OCI-M2 (cell line): ENCODE results near the gene IVD.

ENCODE experiments used
- DNase-seq: peaks from one replicate; lab custom pipeline; 2025; ENCODE audit not compliant: unreplicated experiment; lab: John Stamatoyannopoulos, UW

Gene IVD

GRCh38 chr15:40456299-40456712, 50.7 kb downstream of the IVD start:
- no peak for DNase-seq

DNA sequence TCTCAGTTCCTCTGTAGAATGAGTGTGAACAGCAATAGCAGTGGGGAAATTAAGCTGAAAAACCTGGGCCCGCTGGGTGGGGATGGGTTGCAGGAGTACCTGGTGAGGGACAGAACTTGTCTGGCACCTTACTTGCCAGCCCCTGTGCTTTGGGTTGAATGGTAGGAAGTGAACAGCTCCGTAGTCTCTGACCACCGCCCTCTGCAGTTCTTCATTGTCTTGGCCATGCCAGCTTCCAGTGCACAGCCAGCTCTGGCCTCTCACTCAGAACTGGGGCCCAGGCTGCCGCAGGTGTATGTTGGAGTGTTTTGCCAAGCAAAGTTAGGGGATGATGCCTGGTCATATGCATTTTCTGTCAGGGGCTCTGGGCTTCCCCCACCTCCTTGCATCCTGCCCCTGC, 51.1 kb downstream of the IVD start:
- DNase-seq = no peak

DNA sequence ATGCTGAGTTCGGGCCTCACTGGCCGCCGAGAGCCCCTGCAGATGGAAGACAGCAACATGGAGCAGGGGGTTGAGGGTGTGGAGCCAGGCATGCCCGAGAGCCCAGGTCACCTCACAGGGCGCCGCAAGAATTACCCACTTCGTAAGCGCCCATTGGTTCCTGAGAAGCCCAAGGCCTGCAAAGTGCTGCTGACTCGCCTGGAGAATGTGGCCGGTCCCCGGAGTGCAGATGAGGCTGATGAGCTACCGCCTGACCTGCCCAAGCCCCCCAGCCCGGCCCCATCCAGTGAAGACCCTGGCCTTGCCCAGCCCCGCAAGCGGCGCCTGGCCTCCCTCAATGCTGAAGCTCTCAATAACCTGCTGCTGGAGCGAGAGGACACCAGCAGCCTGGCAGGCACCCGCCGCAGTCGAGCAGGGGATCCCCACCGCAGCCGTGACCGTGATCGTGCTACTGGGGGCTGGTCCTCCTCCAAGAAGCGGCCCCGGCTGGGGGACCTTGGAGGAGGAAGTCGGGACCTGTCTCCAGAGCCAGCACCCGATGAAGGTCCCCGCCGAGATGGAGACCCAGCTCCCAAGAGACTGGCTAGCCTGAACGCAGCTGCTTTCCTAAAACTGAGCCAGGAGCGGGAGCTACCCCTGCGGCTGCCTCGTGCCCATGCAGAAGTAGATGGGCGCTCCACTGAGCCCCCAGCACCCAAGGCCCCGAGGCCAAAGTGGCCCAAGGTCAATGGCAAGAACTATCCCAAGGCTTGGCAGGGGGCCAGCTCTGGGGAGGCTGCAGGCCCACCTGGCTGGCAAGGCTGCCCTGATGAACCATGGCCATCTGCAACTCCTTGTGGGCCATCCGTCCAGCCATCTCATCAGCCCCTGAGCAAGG, 53.1 kb downstream of the IVD start:
- DNase-seq = no peak

GRCh38 chr15:40459391-40460015, 53.9 kb downstream of the IVD start:
- DNase-seq = no peak

GRCh38 chr15:40460404-40460803, 54.8 kb downstream of the IVD start:
- DNase-seq = no peak

DNA sequence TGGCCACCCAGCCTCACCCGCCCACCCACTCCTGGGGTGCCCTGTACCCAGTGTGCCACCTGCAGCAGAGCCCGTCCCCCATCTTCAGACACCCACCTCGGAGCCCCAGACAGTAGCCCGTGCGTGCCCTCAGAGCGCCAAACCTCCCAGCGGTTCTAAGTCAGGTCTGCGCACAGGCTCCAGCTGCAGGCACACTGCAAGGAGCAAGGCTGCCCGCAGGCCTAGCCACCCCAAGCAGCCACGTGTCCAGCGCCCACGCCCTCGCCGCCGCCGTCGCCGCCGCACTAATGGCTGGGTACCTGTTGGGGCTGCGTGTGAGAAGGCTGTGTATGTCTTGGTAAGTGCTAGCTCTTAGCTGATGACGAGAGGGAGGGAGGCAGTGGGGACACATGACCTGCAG, 56.4 kb downstream of the IVD start:
- DNase-seq = no peak

GRCh38 chr15:40463279-40463678, 57.7 kb downstream of the IVD start:
- no peak for DNase-seq

DNA sequence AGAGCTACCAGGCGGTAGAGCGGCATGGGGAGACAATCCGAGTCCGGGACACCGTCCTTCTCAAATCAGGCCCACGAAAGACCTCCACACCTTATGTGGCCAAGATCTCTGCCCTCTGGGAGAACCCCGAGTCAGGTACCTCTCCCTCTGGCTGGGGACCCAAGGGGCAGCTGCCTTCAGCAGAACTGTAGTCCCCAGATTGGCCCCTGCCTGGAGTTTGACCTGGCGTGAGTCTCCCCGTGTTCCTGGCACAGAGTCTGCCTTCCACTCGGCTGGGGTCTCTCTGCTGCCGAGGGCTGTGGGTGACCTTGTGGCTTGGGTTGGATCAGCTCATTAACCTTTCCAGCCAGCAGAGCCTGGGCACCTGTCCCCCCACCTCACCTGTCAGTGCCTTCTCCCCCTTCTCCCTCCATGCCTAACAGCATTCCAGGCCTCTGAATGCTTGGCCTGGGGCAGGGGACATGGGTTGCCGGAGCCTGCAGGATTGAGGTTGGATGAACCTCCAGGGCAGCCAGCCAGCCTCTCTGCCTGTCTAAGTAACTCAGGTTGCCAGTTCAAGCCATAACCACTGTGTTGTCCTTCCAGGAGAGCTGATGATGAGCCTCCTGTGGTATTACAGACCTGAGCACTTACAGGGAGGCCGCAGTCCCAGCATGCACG, 58.4 kb downstream of the IVD start:
- no peak for DNase-seq

GRCh38 chr15:40464595-40465185, 59.1 kb downstream of the IVD start:
- DNase-seq = no peak

DNA sequence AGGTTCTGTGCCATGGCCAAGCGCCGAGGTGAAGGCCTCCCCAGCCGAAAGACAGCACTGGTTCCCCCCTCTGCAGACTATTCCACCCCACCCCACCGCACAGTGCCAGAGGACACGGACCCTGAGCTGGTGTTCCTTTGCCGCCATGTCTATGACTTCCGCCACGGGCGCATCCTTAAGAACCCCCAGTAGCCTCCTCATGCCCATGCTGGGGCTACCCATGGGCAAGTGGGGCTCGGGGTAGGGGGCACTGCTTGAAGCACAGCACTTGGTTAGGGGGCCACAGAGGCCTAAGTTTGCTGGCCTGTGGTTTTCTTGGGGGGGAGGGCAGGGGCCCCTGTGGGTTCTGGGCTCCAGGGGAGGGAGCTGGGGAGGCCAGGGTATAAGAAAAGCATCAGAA, 60.3 kb downstream of the IVD start:
- DNase-seq = no peak

DNA sequence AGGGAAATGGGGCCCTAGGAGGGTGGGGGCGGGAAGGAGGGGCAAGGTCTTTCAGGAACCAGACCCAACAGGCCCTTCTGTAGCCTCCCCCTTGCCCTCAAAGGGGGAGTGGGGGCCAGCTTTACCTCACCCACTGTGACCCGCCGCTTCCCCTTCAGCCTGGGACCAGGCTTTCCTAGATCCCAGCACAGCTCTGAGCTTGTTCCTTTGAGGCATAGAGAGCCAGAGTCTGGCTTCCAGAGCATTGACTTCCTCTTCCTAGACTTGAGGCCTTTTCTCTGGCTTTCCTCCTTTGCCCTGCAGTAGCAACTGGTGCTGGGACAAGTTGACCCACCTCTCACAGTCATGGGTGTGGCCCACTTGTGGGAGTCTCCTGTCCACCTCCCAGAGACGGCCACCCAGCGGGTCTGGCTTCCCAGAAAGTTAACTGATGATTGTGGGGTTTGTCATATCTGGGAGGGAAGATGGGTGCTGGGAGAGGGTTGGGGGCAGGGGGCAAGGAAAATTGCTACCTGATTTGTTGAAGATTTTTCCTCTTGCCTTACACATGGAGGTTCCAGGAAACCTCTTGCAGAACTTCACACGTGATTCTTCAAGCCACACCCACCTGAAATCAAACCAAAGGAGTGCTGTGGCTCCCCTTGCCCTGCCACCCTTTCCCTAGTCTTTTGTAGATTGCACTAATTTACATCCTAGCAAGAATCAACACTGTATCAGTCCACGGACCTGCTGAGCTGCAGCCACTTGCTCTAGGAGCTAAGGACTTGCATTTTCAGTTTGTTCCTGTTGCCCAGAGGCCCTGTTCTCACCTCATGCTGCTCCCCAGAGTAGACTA, 61.0 kb downstream of the IVD start:
- DNase-seq = no peak

DNA sequence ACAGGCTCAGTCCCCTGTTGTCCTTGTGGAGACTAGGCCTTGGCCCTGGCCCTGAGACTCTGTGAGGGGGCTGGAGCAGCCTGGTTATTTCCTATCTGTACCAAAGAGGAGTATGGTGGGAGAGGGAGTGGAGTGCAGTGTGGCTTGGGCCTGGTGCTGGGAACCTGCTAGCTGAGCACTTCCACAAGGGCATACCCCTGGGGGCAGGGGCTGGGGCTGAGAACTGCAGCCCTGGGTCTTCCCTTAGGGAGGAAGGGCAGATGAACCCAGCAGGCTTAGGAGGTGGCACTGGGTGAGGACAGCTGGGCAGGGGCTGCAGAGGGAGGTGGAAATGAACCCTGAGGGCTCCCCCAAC, 61.6 kb downstream of the IVD start:
- DNase-seq = no peak

DNA sequence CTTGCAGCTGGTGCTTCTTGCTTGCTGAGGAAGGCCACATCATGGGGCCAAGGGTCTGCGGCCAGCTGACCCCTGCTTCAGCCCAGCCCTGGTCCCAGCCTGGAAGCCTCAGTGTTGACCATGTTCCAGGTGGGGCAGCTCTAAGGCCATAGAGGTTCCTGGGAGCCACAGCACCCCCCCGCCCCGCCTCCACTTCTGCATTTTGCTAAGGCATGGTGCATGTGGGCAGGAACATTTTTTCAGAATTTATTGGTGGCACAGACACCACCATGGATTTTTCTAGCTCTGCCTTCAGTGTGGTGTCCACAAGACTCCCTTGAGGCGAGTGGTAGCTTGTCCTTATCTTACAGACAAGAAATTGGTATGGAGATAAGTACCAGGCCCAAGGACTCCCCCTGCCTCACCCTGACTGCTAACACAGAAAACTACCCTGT, 63.3 kb downstream of the IVD start:
- no peak for DNase-seq

DNA sequence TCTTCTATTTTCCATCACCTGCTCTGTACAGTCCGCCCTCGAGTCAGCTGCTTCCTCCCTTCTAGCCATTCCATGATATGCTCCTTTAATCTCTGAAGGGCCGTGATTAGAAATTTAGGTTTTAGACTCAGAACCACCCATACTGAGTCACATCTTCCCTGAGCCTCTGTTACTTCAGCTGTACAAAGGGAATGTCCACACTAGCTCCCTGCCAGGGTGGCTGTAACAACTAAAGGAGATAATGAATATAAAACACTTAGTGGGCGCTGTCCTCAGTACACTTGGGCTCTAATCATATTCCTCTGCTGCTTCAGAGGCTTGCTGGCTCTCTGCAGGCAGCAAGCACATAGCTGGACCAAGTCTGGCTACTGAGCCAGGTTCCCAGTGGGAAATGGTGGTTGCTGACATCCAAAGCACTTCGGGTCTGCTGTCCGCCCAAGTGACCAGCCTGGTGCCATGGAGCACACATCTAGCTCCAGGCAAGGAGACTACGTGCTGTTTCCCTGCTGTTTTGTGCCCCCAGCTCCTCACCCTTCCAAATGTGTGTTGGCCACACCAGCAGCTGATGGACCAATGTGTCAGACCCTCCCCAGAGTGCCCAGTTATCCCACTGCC, 64.3 kb downstream of the IVD start:
- no peak for DNase-seq

DNA sequence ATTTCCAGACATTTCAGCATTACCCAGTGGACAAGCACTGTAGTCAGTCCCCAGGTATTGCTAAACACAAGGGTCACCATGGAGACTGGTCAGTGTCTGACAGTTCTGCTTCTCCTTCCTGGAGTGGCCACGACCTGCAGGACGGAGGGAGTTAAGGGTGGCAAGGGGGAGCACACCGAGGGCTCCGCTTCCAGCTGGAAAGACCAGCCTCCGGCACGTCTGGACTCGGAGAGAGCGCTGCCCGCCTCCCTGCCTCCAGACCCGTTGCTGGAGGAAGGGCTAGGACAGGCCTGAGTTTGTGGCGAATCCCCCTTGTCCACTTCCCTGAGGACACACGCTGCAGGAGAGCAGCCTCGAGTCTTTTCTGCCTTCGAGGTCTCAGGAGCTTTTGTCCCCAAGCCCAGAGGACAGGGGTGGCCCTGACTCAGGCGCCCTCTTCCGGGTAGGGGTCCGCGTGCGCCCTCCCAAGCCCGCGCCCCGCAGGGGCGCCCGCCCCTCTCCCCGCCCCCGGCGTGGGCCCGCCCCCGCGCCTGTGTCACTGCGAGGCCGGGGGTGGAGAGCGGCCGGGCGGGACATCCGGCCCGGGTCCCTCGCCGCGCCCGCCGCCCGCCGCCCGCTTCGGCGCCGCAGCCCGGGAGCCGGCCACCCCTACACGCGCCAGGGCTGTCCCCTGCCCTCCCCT, 65.0 kb downstream of the IVD start, which contains the start of gene CHST14:
Gene CHST14, plus strand, starts transcription at position 562 of the 682 bp plus-strand sequence. CDS start 230 bp downstream, outside the sequence.
- DNase-seq = no peak
